ENCODE results near the gene CLEC3A.
"Not testable (repeated sequence)": the region's sequence is repeated elsewhere in the genome, so short reads cannot be mapped to it uniquely, and the experiment has no call there.

Gene CLEC3A

DNA sequence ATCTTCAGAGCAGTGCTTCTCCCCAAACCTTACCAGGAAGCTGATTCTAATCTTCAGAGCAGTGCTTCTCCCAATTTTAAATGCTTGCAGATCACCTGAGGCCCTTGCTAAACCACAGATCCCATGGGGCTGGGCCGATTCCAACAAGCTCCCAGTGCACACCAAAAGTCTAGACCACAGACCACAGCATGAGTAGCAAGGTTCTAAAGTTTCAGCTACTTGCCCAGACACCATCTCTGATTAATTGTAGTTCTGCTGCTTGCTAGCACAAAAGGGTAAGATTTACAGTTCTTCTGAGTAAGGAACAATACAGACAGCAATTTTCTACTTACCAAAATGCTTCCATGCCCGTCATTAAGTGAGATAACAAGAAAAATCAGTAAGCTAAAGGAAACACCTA lies 12.2 kb downstream of the CLEC3A start:
- DNase-seq = no peak

DNA sequence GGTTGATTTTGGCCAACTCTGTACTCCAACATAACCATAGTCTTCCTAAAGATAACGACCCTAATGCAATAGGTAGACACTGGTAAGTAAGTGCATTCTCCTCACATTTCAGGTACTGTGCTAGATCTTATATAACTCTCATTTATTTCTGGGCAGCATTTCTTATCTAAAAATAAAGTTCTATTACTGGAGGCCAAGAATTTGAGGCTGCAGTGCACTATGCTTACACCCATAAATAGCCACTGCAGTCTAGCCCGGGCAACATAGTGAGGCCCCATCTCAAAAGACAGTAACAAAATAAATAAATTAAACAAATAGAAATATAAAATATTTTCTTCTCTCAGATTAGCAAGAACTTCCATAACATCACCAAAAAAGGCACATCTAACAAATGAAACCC lies 12.7 kb downstream of the CLEC3A start:
- DNase-seq = no peak

DNA sequence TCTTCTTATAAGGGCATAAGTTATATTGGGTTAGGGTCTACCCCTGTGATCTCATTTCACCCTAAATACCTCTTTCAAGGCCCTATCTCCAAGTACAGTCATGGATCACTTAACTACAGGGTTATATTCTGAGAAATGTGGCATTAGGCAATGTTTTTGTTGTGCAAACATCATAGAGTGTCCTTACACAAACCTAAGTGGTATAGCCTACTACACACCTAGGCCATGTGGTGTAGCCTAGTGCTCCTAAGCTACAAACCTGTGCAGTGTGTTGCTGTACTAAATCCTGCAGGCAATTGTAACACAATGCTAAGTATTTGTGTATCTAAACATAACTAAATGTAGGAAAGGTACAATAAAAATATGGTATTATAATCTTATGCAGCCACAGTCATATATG lies 18.0 kb downstream of the CLEC3A start:
- no peak for DNase-seq

DNA sequence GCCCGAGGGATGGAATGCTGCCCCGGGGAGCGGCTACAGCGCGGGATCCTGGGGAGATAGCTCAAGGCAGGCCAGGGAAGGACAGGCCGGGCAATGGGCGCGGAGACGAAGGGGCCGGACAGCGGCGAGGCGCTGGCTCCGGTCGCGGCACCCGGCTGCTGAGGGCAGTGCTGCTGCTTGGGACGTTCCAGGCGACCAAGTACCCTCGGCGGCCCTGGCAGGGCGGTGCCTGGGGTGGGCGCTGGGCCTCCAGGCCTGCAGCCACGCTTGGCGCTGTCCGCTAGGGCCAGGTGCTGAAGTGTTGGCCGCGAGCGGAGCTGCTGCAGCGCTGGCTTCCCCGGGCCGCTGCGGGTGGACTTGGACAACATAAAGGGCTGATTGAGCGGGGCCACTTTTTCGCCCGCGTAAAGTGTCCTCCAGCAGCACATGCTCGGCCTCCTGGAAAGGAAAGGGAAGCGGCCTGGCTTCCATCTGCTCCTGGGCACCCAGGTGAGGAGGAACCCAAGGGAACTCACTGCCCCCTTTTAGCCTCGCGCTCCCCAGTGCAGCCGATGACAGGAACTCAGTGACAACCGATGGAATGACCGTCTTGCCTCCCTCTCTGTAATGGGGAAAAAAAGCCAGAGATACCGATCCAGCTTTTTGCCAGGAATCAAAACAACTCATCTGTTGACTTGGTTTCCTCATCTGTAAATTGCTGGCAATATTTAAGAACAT lies 23.7 kb downstream of the CLEC3A start:
- DNase-seq = peak; percentile 4

DNA sequence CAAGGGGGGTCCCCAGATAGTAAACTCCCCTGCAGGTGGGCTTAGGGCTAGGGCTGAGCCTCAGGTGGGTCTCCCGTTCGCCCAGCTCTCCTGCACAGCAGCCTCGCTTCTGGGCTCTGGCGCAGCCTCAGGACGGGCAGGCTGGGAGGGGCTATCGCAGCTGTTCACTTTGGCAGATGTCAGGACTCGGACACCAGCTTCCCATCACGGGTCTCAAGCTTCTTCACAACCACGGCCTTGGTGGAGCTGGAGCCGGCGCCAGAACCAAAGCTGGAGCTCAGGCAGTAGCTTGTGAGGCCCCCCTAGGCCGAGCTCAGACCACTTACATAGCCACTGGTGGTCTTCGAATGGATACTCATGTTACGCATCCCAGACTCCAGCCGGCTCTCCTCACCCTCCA lies 26.0 kb downstream of the CLEC3A start:
- DNase-seq = no peak

DNA sequence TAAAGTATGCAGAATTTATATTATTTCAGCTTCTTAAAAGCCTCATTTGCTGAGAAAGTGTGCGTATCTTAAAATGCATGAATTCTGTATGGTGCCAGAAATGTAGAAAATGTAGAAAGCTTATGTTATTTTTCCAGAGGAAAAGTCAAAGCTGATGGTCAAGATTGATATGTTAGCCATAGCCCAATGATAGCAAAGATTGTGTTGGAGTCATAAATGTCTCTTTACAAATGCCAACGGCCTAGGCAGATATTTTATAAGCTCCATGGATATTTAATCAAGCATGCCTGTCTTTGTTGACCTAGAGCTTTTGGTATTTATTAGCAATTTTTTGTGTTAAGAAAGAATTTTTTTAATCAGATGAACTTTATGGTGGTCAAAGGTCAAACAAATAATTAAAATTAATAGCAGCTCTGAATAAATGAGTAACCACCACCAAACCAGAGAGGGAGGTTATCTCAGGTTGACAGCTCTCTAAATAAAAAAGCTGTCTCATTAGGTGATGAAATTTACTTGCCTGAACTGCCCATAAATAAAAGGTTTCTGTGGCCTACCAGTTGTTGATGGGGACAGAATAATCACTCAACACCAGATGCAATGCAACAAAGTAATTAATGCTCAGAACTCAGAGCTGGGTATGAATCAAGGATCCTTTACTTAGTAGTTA lies 28.5 kb downstream of the CLEC3A start:
- DNase-seq = no peak

DNA sequence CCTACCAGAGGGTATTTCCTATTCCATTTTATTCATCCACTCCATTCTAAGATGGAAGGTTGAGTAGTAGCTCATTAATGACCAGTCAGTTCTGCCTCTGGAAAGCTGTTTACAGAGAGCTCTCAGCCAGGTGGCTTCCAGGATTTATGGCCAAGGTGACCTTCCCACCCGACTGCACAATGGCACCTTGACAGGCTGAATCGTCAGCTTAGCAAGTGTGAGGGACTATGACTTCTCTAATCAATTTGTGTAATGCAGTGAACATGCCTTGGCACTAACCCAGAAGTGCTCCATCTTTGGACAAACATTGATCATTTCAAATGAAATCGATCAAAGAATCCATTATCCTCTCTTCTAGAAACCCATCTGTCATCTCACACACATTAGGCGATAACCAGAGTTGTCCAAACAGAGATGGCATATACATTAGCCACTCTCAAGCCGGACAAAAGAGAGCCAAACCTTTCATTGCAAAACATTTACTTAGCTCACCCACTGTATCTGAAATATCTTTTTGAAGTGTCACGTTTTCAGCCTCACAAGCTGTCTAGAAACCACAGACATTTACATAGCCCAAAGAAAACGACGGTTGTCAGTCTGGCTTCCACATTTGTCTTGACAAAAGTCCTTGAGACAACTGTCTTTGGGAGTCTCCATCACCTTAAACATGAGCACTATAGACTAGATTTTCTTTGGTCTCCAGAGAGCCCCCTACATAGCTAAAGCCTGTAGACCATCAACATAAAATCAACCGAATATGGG lies 35.6 kb downstream of the CLEC3A start:
- no peak for DNase-seq

DNA sequence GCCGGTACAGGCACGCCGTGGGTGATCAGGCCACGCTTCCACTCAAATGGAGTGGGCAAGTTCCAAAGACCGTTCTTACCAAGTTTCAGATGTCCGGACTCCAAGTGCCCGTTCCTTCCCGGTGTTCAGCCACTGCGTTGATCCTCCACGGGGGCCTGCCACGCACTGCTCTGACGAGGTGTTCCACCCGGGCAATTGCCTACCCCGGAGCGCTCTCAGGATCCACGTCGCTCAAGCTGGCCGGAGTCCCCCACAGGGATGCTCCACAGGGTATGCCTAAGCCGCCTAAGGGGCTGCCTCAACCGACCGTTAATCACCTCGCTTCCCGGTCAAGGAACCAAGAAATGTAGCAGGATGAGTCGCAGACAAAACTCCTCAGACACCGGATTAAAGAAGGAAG lies 37.5 kb downstream of the CLEC3A start:
- not testable (repeated sequence) for DNase-seq

DNA sequence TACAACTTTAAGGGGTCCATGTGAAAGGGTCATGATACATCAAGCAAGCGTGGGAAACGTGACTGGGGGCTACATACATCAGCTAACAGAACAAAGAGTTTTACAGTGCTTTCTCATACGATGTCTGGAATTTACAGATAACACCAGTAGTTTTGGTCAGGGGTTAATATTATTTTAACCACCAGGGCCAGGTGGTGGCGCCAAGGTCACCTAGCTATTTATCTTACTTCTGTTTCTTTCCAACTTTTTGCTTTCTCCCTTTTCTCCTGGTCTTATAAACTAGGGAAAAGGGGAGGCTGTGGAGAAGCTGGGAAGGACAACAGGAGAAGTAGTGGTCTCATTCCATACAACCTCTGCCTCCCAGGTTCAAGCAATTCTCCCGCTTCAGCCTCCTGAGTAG lies 37.9 kb downstream of the CLEC3A start:
- no peak for DNase-seq

DNA sequence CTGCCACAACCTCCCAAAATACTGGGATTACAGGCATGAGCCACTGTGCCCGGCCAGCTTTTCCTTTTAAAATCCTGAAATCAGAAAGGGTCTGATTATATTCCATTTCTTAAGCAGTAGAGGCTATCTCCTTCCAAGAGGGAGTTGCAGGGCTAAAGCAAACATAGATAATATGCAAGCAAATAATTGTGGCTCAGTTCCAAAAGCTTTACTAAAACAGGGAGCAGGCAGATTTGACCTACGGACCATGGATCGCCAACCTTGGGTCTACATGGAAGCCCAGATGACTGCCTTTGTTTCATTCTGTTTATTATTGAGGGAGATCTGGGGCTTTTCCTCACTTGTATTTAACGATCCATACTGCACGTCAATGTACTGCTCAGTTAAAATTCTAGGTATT lies 38.5 kb downstream of the CLEC3A start:
- DNase-seq = no peak

DNA sequence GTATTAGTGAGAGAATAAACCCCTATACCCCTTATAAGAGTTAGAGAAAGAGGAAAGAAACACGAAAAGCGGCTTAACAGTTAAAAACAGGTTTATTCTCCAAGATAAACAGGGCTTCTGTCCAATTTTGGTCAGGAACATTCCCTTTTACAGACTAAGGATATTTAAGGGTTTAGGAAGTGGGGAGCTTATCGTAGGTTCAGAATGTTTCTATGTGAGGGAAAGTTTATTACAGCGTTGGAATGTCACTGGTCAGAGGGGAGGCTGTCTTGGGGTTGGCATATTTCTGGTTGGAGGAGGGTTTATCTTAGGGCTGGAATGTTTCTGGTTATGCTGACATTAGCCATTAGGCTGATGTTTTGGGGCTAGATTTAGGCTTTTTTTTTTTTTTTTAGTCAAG lies 43.0 kb downstream of the CLEC3A start:
- no peak for DNase-seq

DNA sequence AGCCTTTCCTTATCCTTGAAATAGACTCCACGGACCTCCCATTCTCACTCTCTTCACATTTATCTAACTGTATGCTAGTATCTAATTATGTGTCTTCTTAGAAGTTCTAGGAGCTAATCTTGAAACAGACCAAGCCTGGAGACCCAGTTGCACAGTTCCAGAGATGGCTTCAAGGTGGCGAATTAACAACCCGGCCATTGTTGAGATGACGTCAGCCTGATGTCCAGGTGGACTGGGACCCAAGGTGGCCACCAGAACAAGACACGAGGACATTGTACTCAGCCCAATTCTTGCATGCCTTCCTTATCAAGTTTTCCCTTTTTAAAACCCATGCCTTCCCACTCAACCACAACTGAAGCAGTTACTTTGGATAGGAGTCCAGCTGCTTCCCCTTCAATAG lies 47.6 kb downstream of the CLEC3A start:
- no peak for DNase-seq

DNA sequence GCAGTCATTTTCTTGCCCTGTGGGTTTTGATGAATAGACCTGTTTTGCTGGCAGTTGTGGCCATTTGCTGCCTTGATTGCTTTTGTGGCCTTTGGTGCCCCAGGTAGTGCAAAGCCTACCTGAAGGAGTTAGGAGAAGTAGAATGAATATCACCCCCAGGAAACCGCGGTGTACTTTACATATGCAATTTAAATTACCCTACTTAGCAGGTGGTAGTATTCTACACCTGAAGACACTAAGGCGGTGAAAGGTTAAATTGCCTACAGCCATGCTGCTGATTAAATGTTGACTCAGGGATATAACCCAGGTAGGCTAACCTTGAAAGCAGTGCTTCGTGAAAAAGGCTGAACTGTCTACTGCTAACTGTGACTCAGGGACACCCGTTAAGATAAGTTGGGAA lies 49.9 kb downstream of the CLEC3A start:
- DNase-seq = no peak

DNA sequence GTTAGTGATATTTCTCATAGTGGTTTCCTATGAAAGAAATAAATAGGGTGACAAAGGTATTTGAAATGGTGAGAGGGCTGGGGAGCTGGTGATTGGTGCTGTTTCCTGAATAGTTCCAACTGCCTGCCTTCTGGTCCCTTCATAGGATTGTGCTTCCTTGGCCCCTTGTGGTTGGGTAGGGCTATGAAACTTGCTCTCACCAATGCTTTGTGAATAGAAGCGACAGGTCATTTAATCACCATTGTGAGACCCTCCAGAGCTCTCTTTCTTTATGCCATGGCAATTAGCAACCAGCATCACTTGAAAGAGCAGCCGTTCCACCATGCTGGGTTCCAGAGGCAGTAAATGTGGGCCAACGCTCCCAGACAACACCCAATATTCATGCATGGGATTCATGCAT lies 53.5 kb downstream of the CLEC3A start:
- DNase-seq = no peak

DNA sequence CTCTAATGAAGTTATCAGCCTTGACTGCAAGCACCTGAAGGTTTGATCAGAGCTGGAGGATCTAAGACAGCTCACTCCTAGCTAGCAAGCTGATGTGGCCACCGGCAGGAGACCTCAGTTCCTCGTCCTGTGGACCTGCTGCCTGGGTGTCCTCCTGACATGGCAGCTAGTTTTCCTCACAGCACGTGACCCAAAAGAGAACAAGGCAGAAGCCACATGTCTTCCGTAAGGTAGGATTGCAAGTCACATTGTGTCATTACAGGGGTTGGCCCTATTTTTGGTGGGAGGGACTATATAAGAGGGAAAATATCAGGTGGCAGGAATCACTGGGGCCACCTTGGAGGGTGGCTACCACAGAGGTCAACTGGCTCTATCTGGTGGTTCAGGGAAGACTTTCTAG lies 59.0 kb downstream of the CLEC3A start:
- no peak for DNase-seq

Data from CD4-positive, alpha-beta T cell treated with Interleukin-17A for 1 hour (primary cell).